Uterus (tissue), 4 donors: Measurements from ENCODE around the gene SCN2A. TPM values are rescaled to one million over a fixed set of nuclear protein-coding genes. Genes with fewer than 3 reads are reported as not detected.

Source experiments
- DNase-seq, 2 donors: peaks; one replicate each; pipeline ENCODE4 v3.0.0-alpha.2; 2019 to 2020
- H3K27ac ChIP-seq, 2 donors: fragments of 200-600 bp; sonication (generic); 1 replicate in 1 of 2; 2 replicates in 1 of 2; pipeline ENCODE4 v1.5.1; 2016 to 2018
- H3K27me3 ChIP-seq, 2 donors: fragments of 200-600 bp; sonication (generic); one replicate each; pipeline ENCODE4 v1.5.1; 2018 to 2019; ENCODE audit warnings: control low read depth in 1 of 2
- H3K36me3 ChIP-seq, 2 donors: fragments of 200-600 bp; sonication (generic); one replicate each; pipeline ENCODE4 v1.5.1; 2019; ENCODE audit warnings: control low read depth in 1 of 2
- H3K4me1 ChIP-seq, 2 donors: fragments of 200-600 bp; sonication (generic); one replicate each; pipeline ENCODE4 v1.5.1; 2018 to 2019; ENCODE audit warnings: control low read depth in 1 of 2
- H3K4me3 ChIP-seq, 2 donors: fragments of 200-600 bp; sonication (generic); 1 replicate in 1 of 2; 2 replicates in 1 of 2; pipeline ENCODE4 v1.5.1; 2018 to 2019; ENCODE audit warnings: mild to moderate bottlenecking in 1 of 2
- H3K9me3 ChIP-seq, 2 donors: fragments of 200-600 bp; sonication (generic); one replicate each; pipeline ENCODE4 v1.5.1; 2019; ENCODE audit warnings: control low read depth in 1 of 2
- POLR2A ChIP-seq, 2 donors: fragments of 450-650 bp; IDR thresholded peaks; one replicate each; pipeline ENCODE4 v1.6.1; 2016; ENCODE audit warnings: antibody characterized with exemption in 2 of 2, mild to moderate bottlenecking in 1 of 2, moderate library complexity in 1 of 2
- intact Hi-C: fragments of 100-400 bp; cut with DNase I; formaldehyde crosslinking; loops from one replicate; pipeline ENCODE4 v1.15.1; 2023; ENCODE audit warnings: low total_unique reads
- total RNA-seq, 4 donors: library from RNA; depleted of rRNA in 3 of 4; stranded (reverse); fragments of >200 nt in 3 of 4; gene quantifications; one replicate each; pipeline versions ENCODE4 v1.1.0 to v1.2.4, GENCODE V29; 2014 to 2023
- TF ChIP-seq, protein P1 (sequence below), 4 experiments: fragments of 200-600 bp in 2 of 4; fragments of 450-650 bp in 2 of 4; sonication (generic) in 2 of 4; IDR thresholded peaks; one replicate each; pipeline ENCODE4 v1.5.1; 2016 to 2019; ENCODE audit warnings: antibody characterized with exemption in 4 of 4, mild to moderate bottlenecking in 2 of 4, moderate library complexity in 1 of 4
- donor health status: DM: yes; HTN: yes; CAD: no.

SCN2A gene
- total RNA-seq, 4 donors from 2014 or later = 0.26 to 15.8 (median 1.0) TPM

- no peak overlapping the region for H3K27ac ChIP-seq
- no peaks in the 10 kb centered on the region for H3K36me3 ChIP-seq
- H3K4me3 ChIP-seq = no peak overlapping the region
- no peaks in the 10 kb centered on the region for H3K4me1 ChIP-seq
- DNase-seq = no peak
- H3K27me3 ChIP-seq = no peaks in the 10 kb centered on the region
- H3K9me3 ChIP-seq = no peaks in the 10 kb centered on the region
- TF ChIP-seq POLR2A (IDR thresholded peaks at IDR 0.05) = no peak
- TF ChIP-seq, protein P1, sequence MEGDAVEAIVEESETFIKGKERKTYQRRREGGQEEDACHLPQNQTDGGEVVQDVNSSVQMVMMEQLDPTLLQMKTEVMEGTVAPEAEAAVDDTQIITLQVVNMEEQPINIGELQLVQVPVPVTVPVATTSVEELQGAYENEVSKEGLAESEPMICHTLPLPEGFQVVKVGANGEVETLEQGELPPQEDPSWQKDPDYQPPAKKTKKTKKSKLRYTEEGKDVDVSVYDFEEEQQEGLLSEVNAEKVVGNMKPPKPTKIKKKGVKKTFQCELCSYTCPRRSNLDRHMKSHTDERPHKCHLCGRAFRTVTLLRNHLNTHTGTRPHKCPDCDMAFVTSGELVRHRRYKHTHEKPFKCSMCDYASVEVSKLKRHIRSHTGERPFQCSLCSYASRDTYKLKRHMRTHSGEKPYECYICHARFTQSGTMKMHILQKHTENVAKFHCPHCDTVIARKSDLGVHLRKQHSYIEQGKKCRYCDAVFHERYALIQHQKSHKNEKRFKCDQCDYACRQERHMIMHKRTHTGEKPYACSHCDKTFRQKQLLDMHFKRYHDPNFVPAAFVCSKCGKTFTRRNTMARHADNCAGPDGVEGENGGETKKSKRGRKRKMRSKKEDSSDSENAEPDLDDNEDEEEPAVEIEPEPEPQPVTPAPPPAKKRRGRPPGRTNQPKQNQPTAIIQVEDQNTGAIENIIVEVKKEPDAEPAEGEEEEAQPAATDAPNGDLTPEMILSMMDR (IDR thresholded peaks at IDR 0.05) = no peak
- intact Hi-C loops = no loop called here
Observed at GRCh38 chr2:165420231-165420630, 181.0 kb downstream of the SCN2A start.

DNA sequence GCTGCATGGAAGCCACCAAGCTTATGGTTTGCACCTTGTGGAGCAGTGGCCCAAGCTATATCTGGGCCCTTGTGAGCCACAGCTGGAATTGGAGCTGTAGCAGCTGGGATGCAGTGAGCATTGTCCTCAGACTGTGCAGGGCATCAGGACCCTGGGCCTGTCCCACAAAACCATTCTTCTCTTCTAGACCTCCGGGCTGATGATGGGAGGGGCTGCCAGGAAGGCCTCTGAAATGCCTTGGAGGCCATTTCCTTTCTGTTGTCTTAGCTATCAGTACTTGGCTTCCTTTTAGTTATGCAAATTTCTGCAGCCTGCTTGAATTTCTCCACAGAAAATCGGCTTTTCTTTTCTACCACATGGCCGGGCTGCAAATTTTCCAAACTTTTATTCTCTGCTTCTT is 183.9 kb downstream of the SCN2A start:
- no peak for DNase-seq
- no peak overlapping the region for H3K27ac ChIP-seq
- TF ChIP-seq POLR2A (IDR thresholded peaks at IDR 0.05) = no peak
- TF ChIP-seq, protein P1 (IDR thresholded peaks at IDR 0.05) = no peak
- H3K27me3 ChIP-seq = no peaks in the 10 kb centered on the region
- intact Hi-C loops = no loop called here
- H3K9me3 ChIP-seq = no peaks in the 10 kb centered on the region
- H3K4me1 ChIP-seq = no peaks in the 10 kb centered on the region
- no peaks in the 10 kb centered on the region for H3K36me3 ChIP-seq
- no peak overlapping the region for H3K4me3 ChIP-seq

- TF ChIP-seq, protein P1 (IDR thresholded peaks at IDR 0.05) = no peak
- Histone ChIP-seq H3K27me3 (no peaks in the 10 kb centered on the region), H3K4me3 (no peak overlapping the region), H3K4me1 (no peaks in the 10 kb centered on the region), H3K9me3 (no peaks in the 10 kb centered on the region), H3K27ac (no peak overlapping the region), H3K36me3 (no peaks in the 10 kb centered on the region)
- intact Hi-C loops = no loop called here
- DNase-seq = no peak
Observed at GRCh38 chr2:165425556-165425955, 186.3 kb downstream of the SCN2A start.

DNA sequence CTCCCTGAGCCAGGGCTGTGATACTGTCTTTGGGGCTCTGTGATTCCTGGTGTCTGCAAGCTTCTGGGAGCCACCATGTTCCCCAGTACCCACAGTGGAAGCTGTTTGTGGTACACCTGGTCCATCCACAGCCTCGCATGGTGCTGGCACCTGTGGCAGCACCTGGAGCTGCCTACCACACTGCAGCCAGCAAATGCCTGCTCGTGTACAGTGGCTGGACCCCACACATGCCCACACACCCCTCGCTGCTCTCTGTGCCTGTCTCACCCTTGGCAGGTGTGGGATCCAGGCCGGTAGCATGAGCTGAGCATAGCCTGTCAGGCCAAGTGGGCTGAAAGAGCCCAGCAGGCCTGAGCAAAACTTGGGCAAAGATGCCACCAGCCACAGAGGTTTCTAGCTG is 188.5 kb downstream of the SCN2A start:
- H3K36me3 ChIP-seq = no peaks in the 10 kb centered on the region
- H3K4me1 ChIP-seq = no peaks in the 10 kb centered on the region
- no peak overlapping the region for H3K27ac ChIP-seq
- no peak overlapping the region for H3K4me3 ChIP-seq
- no peaks in the 10 kb centered on the region for H3K27me3 ChIP-seq
- no peaks in the 10 kb centered on the region for H3K9me3 ChIP-seq
- DNase-seq = no peak
- intact Hi-C loops = no loop called here
- no peak for TF ChIP-seq POLR2A (IDR thresholded peaks at IDR 0.05)

DNA sequence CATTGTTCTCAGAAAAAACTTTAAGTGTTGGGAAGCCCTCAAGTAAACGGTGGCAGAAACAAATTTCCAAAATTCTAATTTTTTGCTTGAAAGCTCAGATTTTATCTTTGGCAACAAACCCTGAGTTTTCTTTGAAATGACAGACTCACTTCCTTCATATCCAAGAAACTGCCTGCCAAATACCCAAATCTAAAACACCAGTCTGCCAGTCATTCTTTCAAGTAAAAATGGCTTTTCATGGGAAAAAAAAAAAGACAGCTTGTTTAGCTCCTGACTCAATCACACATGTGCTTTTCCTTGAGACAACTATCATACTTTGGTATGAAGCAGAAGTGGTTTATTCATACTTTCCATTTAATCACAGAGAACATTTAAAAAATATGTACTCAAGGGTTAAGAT is 189.7 kb downstream of the SCN2A start:
- TF ChIP-seq POLR2A (IDR thresholded peaks at IDR 0.05) = no peak
- TF ChIP-seq, protein P1 (IDR thresholded peaks at IDR 0.05) = no peak
- H3K36me3 ChIP-seq = no peaks in the 10 kb centered on the region
- intact Hi-C loops = no loop called here

GRCh38 chr2:165431014-165431413 is 191.8 kb downstream of the SCN2A start:
- H3K9me3 ChIP-seq = no peaks in the 10 kb centered on the region
- no peaks in the 10 kb centered on the region for H3K36me3 ChIP-seq

More for the DNA sequence above, 189.7 kb downstream of the SCN2A start:
- Histone ChIP-seq H3K4me1 (no peaks in the 10 kb centered on the region), H3K27ac (no peak overlapping the region), H3K27me3 (no peaks in the 10 kb centered on the region), H3K9me3 (no peaks in the 10 kb centered on the region), H3K4me3 (no peak overlapping the region)
- no peak for DNase-seq

More at GRCh38 chr2:165431014-165431413, 191.8 kb downstream of the SCN2A start:
- intact Hi-C loops = no loop called here
- no peaks in the 10 kb centered on the region for H3K4me1 ChIP-seq
- no peak overlapping the region for H3K27ac ChIP-seq
- TF ChIP-seq, protein P1 (IDR thresholded peaks at IDR 0.05) = no peak
- TF ChIP-seq POLR2A (IDR thresholded peaks at IDR 0.05) = no peak
- H3K4me3 ChIP-seq = no peak overlapping the region
- no peaks in the 10 kb centered on the region for H3K27me3 ChIP-seq
- DNase-seq = no peak
